ENCODE data around the gene HEPHL1.
"Not testable (repeated sequence)": the region's sequence is repeated elsewhere in the genome, so short reads cannot be mapped to it uniquely, and the experiment has no call there.

The HEPHL1 gene, protein sequence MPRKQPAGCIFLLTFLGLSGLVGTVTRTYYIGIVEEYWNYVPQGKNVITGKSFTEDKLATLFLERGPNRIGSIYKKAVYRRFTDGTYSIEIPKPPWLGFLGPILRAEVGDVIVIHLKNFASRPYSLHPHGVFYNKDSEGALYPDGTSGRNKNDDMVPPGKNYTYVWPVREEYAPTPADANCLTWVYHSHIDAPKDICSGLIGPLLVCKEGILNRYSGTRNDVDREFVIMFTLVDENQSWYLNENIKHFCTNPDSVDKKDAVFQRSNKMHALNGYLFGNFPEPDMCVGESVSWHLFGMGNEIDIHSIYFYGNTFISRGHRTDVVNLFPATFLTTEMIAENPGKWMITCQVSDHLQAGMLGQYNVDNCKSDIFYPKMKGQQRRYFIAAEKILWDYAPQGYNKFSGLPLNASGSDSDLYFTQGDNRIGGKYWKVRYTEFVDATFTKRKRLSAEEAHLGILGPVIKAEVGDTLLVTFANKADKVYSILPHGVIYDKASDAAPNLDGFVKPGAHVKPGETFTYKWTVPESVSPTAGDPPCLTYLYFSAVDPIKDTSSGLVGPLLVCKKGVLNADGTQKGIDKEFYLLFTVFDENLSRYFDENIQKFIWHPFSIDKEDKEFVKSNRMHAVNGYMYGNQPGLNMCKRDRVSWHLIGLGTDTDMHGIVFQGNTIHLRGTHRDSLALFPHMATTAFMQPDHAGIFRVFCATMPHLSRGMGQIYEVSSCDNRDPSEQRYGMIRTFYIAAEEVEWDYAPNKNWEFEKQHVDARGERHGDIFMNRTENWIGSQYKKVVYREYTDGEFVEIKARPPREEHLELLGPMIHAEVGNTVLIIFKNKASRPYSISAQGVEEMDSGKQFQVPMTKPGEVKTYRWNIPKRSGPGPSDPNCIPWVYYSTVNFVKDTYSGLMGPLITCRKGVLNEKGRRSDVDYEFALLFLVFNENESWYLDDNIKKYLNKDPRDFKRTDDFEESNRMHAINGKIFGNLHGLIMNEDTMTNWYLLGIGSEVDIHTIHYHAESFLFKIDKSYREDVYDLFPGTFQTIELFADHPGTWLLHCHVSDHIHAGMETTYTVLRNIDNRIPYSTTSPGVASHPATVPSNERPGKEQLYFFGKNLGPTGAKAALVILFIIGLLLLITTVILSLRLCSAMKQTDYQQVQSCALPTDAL

DNA sequence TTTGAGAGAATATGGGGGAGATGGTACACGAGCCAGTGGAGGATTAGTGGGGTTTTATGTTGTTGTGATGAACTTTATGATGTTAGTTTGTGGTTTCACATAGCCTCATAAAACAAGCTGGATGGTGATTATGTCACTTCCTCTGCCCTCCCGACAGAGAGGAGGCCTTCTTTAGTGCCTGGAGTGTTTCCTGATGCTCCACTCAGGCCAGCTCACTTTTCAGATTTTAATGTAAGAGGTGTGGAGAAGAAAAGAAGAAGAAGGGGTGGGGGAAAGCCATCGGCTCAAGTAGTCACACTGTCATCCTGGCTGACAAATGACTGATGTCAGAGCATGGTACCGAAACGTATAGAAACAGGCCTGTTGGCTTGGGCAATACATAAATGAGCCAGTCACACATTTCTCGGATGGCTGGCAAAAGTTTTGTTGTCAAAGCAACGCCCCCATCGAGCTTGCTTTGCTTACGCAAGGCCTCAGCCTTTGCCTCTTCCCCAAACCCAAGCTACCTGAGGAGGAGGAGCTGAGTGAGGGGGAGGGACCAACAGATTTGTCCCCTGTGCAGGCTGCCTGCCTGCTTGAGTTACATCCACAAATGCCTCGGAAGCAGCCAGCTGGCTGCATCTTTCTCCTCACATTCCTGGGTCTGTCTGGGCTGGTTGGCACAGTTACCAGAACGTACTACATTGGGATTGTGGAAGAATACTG is at the start of gene HEPHL1:
Gene HEPHL1, plus strand, starts transcription at position 578 of the 705 bp plus-strand sequence. Its CDS starts 15 bp downstream, at position 593.
- DNase-seq (ENCODE audit: low spot score) = no peak

DNA sequence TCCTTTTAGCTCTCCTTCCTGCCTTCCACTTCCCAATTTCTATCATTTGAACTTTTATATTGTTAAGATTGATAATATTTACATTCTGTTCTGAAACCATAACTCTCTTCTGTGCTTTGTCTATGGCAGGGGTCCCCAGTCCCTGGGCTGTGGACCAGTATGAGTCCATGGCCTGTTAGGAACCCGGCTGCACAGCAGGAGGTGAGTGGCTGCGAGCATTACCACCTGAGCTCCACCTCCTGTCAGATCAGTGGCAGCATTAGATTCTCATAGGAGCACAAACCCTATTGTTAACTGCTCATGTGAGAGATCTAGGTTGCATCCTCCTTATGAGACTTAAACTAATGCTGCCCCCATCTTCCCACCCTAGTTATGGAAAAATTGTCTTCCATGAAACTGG is 48.4 kb upstream of the HEPHL1 start:
- no peak for DNase-seq (ENCODE audit: low spot score)

DNA sequence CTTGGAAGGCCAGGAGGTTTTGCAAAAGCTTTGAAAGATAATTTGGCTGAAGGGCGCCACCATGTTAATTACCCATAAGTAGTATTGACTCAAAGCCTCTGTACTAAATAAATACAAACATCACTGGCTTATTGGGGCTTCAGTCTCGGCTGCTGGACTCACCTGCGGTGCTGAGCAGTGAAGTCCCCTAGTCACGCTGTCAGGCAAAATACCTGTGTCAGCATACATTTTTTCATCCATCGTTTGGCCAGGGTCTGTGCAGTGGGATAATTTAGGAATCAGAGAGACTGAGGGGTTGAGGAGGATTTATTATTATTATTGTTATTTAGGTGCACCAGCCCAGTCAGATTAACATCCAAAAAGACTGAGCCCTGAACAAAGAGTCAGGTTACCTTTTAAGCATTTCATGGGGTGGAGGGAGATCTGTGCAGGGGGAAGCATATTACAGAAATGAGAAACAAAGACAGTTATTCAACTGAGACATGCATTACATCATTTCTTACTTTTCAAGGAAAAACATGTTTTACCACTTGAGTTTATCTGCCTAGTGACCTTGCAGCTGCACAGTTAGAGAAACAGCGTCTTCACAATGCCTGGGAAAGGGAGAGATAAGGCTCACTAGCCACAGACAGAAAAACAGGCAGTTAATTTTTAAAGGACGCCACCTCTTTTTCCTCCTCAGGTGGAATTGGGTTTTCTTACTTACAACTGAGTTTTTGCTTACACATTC is 47.7 kb upstream of the HEPHL1 start:
- not testable (repeated sequence) for DNase-seq (ENCODE audit: low spot score)

DNA sequence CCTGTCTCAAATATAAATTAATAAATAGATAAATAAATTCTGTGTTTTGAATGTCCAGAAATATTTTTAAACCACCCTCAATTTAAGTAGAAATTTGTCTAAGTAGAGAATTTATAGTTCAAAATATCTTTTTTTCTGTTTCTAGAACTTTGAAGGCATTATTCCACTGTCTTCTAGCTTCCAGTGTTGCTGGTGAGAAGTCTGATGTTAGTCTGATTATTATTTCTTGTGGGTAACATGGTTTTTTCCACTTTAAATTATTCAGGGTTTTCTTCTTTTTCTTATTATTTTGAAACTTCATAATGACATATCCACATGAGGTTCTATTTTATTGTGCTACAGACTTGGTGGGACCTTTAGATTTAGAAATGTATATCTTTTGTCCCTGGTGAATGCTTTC is 46.4 kb upstream of the HEPHL1 start:
- DNase-seq (ENCODE audit: low spot score) = no peak

DNA sequence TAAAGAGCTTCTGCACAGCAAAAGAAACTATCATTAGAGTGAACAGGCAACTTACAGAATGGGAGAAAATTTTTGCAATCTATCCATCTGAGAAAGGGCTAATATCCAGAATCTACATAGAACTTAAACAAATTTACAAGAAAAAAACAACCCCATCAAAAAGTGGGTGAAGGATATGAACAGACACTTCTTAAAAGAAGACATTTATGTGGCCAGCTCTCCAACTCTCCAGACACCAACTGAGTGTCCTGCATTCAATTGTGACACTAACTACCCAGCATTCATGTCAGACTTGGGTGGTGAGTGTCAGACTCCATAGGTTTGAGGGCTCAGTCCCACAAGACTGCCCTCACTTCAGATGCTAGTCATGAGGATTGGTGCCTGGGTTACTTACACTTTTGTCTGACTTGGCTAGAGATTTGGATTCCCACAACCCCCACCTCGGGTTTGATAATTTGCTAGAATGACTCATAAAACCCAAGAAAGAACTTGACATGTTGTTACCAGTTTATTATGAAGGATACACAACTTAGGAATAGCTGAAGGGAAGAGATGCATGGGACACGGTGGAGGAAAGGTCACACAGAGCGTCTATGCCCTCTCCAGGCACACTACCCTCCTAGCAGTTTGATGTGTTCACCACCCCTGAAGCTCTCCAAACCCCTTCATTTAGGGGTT is 44.4 kb upstream of the HEPHL1 start:
- DNase-seq (ENCODE audit: low spot score) = not testable (repeated sequence)

DNA sequence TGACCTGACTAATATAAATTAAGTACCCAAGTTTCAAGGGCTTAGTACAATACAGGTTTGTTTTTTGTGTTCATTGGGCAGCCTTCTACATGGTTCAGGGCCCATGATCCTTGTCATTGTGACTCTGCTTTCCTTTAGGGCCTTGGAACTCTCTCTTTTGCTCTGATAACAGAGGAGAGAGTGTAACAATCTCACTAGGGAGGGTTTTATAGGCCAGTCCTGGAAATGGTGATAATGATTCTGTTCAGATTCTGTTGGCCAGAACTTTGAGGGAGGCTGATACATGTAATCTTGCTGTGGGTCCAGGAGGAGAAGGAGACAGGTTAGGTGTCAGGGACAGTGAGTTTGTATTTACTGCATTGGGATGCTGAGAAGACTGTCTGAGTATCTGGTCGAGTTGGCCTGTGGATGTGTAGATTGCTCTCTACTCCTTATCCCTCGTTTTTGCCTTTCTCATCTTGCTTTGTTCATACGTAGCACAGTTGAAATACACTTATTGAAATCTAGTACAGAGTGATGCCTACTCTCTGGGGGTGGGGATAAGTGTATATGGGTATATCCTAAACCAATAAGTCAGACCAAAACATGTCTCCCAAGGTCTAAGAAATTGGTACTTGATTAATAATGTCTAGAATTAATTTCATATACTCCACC is 37.5 kb upstream of the HEPHL1 start:
- DNase-seq (ENCODE audit: low spot score) = no peak

DNA sequence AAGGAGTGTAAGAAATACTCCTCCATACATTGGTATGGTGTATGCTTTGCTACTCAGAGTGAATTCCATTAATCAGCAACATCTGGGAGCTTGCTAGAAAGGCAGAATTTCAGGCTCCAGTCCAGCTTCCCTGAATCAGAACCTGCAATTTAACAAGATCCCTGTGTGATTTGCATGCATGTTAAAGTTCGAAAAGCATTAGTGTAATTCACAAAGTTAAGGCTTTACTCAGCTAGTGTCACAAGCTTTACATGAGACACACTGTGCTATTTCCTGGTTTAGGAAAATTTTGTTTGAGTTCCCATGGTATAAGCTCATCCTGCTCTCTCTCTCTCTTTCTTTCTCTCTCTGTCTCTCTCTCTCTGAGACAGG is 37.0 kb upstream of the HEPHL1 start:
- DNase-seq (ENCODE audit: low spot score) = no peak

DNA sequence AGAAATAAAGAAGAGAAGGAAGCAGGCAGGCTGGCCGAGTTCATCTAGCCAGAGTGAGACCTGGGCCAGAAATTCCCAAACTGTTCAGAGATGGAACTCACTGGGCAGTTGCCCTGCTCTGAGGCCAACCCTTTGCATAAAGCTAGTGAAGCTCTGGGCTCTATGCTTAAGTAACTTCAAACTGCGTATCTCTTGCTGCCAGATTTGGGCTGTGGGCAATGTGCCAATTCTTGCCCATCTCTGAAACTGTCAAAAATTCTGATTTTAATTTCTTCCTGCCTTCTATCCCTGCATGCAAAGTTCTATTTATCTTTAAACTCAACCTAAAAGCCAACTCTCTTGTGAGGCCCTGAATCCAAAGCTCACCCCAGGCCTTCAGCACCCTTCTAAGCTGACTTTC is 36.2 kb upstream of the HEPHL1 start:
- no peak for DNase-seq (ENCODE audit: low spot score)

DNA sequence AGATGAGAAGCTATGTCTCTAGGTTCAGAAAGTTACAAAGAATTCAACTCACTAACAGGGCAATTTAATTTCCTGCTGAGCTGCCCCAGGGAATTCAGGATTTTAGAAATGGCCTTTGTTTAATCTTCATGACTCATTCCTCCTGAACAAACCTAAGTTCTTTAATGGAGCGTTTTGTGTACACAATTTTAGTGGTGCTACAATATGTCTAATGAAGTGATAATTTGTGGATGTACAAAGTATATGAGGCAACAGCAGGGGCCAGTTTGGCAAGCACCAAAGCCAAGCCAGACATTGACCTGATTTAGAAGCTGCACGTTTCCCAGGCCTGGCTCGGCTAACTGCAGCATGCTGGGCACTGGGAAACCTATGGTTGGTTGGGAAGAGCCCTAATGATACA is 34.4 kb upstream of the HEPHL1 start:
- peak; percentile 7 for DNase-seq (ENCODE audit: low spot score)

DNA sequence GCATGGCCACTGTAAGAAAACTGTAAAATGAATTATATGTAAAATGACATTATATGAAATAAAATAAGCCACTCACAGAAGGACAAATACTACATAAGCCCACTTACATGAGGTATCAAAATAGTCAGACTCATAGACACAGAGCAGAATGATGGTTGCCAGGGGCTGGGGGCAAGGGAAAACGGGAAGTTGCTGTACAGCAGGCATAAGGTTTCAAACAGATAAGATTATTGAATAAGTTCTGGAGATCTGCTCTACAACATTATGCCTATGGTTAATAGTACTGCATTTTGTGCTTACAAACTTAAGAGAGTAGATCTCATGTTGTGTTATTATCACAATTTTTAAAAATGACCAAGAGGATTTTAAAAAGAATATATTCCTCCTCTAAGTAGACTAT is 32.7 kb upstream of the HEPHL1 start:
- DNase-seq (ENCODE audit: low spot score) = no peak

DNA sequence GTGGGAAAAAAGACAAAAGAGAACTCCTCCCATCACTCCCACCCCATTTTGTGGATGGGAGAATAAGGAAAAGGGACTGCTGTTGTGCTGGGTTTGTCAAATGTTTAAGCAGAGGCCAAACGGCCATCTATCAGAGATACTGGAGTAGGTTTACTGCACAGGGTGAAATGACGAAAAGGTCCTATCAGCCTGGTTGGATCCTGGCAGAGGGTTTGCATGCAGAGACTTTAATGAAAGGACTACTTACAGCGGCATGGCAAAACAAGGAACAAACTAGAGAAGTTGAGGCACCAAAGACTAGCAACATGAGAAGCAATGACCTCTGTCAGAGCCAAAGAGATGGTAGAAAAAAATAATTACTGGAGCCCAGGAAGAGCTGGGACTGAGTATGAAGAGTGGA is 32.2 kb upstream of the HEPHL1 start:
- no peak for DNase-seq (ENCODE audit: low spot score)

DNA sequence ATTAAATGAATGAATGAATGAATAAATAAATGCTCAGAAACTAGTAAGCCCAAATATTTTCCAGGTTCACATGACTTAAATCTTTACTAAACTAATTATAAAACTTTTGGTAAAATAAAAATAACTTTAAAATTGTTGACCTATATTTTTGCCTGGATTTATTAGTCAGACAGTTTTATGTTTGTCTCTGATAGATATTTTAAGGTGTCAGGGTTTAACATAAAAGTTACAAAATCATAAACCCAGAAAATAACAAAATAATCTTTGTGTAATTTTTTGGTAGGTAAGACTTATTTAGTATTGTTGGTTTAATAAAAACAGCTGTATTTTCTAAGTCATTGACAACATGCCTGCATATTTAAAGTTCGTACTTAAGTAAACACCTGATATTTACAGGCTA is 27.4 kb upstream of the HEPHL1 start:
- DNase-seq (ENCODE audit: low spot score) = no peak

DNA sequence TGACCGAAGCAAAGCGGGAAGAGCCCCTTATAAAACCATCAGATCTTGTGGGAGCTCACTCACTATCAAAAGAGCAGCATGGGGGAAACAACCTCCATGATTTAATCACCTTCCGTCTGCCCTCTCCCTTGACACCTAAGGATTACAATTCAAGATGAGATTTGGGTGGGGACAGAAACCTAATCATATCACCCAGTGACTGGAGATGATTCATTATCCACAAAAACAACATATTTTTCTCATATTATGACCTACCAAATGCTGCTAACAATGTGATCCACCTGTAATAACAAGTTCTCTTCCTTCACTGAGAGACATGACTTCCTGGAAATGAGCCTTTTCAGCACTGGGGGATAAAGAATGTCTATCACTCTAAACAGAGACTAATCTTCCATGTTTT is 23.4 kb upstream of the HEPHL1 start:
- no peak for DNase-seq (ENCODE audit: low spot score)

DNA sequence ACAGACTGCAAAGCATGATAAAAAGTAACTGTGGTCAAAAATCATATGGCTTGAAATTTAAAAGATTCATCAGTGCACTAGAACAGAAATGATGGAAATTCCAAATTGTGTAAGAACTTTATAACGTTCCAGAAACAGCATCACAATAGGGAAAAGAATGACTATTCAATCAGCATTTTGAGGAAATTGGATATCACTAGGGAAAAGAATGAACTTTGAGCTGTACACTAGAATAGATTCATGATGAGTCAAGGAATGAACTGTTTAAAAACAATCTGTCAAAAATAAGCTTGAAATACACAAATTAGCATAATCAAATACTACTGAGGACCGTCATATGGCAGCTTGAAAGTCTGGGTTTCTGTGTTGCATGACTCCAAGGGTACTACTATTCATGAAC is 20.5 kb upstream of the HEPHL1 start:
- DNase-seq (ENCODE audit: low spot score) = no peak

DNA sequence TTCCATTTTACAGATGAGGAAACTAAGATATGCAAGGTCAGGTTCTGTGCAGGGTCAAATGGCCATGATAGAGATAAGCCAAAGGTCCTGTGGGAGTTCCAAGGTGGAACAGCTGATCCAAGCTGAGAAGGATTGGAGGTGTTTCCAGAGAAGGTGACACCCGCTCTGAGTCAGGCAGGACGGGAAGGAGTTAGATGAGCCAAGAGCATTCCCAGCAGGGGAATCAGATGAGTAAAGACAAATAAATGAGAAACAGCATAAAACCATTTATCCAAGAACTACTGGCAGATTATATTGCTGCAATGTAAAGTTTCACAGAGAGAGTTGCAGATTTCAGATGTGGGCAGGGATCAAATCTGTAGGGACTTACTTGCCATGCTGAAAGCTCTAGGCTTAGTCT is 18.9 kb upstream of the HEPHL1 start:
- no peak for DNase-seq (ENCODE audit: low spot score)

DNA sequence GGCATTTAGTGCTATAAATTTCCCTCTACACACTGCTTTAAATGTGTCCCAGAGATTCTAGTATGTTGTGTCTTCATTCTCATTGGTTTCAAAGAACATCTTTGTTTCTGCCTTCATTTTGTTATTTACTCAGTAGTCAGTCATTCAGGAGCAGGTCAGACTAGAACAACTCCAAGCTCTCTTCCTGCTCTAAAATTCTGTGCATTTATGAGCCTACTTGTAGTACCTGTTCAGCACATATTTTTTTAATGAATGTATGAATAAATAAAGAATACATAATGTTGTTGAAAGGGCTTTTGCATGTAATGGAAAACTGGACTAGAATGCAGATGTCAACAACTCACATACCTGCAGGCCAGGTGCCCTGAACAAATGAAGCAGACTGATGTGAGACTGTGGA is 13.7 kb upstream of the HEPHL1 start:
- no peak for DNase-seq (ENCODE audit: low spot score)

DNA sequence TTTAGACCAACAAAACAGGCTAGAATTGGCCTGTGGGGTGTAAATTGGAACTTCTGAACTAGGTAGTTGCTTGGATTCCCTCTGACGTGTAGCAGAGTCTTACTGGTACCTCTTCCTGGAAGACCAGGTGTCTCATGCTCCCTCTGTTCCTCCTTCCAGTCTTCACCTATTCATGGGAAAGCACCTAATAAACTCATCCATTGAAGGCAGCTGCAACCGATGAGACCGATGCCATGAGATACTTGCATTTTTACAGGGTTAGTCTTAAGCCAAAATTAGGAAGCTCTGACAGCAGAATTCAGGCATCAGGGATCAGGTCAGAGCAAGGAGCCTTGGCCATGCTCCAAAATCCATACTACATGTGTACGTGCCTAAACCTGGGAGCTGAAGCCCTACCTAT is 13.2 kb upstream of the HEPHL1 start:
- no peak for DNase-seq (ENCODE audit: low spot score)

DNA sequence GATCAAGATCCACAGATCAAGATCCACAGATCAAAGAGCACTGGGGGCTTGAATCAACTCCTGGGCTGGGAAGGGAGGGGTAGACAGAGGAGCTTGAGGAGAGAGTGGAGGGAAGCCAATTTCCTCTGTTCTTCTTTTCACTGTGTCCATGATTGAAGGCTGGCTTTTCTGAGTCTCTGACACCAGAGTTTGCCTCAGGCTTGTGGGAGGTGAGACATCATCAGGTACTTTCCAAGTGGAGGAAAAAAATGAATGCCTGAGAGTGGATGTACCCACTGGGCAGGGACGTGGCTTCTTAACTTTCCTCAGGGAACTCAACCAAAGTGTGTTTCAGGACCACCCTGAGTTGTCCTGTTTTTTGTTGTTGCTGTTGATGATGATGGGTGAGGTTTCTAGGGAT is 11.0 kb upstream of the HEPHL1 start:
- no peak for DNase-seq (ENCODE audit: low spot score)

DNA sequence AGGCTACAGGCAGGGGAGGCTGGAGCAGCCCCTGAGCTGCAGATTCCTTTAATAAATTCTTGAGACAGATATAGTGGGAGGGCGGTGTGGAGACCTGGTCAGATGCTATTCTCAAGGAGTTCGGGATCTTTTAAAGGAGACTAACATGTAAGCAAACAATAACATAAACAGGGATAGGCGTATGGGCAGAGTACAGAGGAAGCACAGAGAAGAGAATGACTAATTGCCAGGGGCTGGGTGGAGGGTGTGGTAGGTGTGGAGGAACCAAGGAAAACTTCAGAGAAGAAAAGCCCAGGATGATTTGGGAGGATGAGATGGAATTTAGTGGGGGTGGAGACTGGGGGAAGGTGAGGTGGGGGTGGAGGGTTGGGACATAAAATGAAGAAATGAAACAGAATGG is 9.7 kb upstream of the HEPHL1 start:
- no peak for DNase-seq (ENCODE audit: low spot score)

DNA sequence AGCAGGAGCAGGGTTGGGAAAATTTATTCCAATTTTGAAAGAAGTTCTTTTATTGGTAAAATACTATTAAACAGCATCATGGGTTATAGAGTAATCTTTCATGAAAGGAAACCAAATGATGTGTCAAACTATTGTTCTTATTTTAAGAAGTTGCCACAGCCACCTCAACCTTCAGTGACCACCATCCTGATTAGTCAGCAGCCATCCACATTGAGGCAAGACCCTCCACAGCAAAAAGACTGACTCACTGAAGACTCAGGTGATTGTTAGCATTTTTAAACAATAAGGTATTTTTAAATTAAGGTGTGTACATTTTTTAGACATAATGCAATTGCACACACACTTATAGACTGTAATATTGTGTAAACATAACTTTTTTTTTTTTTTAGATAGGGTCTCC is 3.7 kb upstream of the HEPHL1 start:
- peak; percentile 94 for DNase-seq (ENCODE audit: low spot score)
